Activated CD8-positive, alpha-beta T cell treated with anti-CD3 and anti-CD28 coated beads for 36 hours (primary cell): ENCODE data around the gene TRIM6. TPM values are rescaled to one million over a fixed set of nuclear protein-coding genes. Genes with fewer than 3 reads are reported as not detected.

Source experiments
- ATAC-seq: fragments of 200-7000 bp; cut with Tn5 transposase; one replicate; pipeline ENCODE4 v1.10.0; 2021; ENCODE audit warnings: mild to moderate bottlenecking, moderate library complexity
- CTCF ChIA-PET: fragments of 350-600 bp; sonication (Branson Sonifier 250); formaldehyde crosslinking; loops from one replicate; lab custom pipeline; 2021; ENCODE audit warnings: antibody characterized with exemption; lab: Charles Lee
- POLR2A ChIA-PET: fragments of 350-600 bp; sonication (Branson Sonifier 250); formaldehyde crosslinking; loops from one replicate; lab custom pipeline; 2021; ENCODE audit warnings: antibody characterized with exemption; lab: Charles Lee
- DNase-seq: peaks from one replicate; pipeline ENCODE4 v3.0.0-alpha.2; 2020
- H3K27ac Mint-ChIP-seq: one replicate; pipeline ENCODE4 v1.8.0; 2021; ENCODE audit warnings: mild to moderate bottlenecking, mixed read lengths
- H3K27me3 Mint-ChIP-seq: one replicate; pipeline ENCODE4 v1.8.0; 2021; ENCODE audit warnings: mixed read lengths
- H3K36me3 Mint-ChIP-seq: one replicate; pipeline ENCODE4 v1.8.0; 2021; ENCODE audit warnings: low read depth, mixed read lengths
- H3K4me1 Mint-ChIP-seq: one replicate; pipeline ENCODE4 v1.8.0; 2021; ENCODE audit warnings: low read depth, mixed read lengths
- H3K4me3 Mint-ChIP-seq: one replicate; pipeline ENCODE4 v1.8.0; 2021; ENCODE audit warnings: mild to moderate bottlenecking, moderate library complexity, mixed read lengths
- H3K9me3 Mint-ChIP-seq: one replicate; pipeline ENCODE4 v1.8.0; 2021; ENCODE audit warnings: mixed read lengths
- intact Hi-C: fragments of 100-400 bp; cut with micrococcal nuclease; formaldehyde crosslinking; loops from one replicate; pipeline ENCODE4 v1.10.0; 2022
- total RNA-seq, 2 experiments: library from RNA; stranded (reverse); gene quantifications; one replicate each; pipeline ENCODE4 v1.2.3, GENCODE V29; 2021
- TF ChIP-seq, protein P1 (sequence below): fragments of 200-600 bp; IDR thresholded peaks from one replicate; pipeline ENCODE4 v1.8.0; 2022; ENCODE audit warnings: antibody characterized with exemption, mild to moderate bottlenecking

Gene TRIM6, protein sequence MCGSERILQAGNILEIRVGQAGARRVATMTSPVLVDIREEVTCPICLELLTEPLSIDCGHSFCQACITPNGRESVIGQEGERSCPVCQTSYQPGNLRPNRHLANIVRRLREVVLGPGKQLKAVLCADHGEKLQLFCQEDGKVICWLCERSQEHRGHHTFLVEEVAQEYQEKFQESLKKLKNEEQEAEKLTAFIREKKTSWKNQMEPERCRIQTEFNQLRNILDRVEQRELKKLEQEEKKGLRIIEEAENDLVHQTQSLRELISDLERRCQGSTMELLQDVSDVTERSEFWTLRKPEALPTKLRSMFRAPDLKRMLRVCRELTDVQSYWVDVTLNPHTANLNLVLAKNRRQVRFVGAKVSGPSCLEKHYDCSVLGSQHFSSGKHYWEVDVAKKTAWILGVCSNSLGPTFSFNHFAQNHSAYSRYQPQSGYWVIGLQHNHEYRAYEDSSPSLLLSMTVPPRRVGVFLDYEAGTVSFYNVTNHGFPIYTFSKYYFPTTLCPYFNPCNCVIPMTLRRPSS
- total RNA-seq, result under 1 TPM; 0.32 to 0.47 TPM

- Mint-ChIP-seq H3K36me3 (no peaks in the 10 kb centered on the region), H3K9me3 (no peaks in the 10 kb centered on the region), H3K4me1 (peaks cover 3% of the 10 kb centered on the region), H3K27me3 (peaks cover 2% of the 10 kb centered on the region), H3K27ac (peak within 1 kb of the TSS; percentile 20), H3K4me3 (peak within 1 kb of the TSS; percentile 62)
- CTCF ChIA-PET, result interaction anchor here (1.2 kb wide), 1 partner anchor 74 kb away, joined by 3 read pairs; no protein-coding TSS in a partner anchor
- intact Hi-C loops, result no loop called here
- TF ChIP-seq, protein P1, sequence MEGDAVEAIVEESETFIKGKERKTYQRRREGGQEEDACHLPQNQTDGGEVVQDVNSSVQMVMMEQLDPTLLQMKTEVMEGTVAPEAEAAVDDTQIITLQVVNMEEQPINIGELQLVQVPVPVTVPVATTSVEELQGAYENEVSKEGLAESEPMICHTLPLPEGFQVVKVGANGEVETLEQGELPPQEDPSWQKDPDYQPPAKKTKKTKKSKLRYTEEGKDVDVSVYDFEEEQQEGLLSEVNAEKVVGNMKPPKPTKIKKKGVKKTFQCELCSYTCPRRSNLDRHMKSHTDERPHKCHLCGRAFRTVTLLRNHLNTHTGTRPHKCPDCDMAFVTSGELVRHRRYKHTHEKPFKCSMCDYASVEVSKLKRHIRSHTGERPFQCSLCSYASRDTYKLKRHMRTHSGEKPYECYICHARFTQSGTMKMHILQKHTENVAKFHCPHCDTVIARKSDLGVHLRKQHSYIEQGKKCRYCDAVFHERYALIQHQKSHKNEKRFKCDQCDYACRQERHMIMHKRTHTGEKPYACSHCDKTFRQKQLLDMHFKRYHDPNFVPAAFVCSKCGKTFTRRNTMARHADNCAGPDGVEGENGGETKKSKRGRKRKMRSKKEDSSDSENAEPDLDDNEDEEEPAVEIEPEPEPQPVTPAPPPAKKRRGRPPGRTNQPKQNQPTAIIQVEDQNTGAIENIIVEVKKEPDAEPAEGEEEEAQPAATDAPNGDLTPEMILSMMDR, result no peak
- DNase-seq (peak; percentile 14), ATAC-seq (peak; percentile 34)
- POLR2A ChIA-PET, result interaction anchor here (0.6 kb wide), 1 partner anchor 691 kb away, joined by 3 read pairs; no protein-coding TSS in a partner anchor
These were observed at the start of gene TRIM6 for GRCh38 chr11:5596607-5597201. Gene TRIM6 (plus strand): TSS chr11:5596637. CDS start chr11:5596898, 261 bp downstream.

DNA sequence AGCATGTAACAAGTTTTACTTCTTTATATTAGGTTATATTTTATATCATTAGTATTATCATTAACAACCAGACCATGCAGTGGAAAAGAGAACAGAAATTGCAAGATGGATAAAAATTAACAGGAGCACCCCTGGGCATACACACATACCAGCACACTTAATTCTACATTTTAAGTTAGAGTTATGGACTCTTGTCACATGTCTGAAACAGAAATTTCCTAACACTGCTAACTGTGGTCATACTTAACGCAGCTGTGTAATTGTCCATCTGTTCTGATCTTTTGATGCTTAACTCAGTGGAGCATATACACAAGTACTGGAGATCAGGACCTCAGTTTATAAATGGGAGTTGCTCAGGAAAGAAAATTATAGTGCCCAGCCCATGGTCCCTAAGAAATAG lies 48.5 kb upstream of the TRIM6 start:
- Mint-ChIP-seq H3K27me3 (peaks cover 10% of the 10 kb centered on the region), H3K27ac (no peak overlapping the region), H3K4me3 (no peak overlapping the region), H3K4me1 (no peaks in the 10 kb centered on the region), H3K9me3 (no peaks in the 10 kb centered on the region), H3K36me3 (peaks cover 2% of the 10 kb centered on the region)
- DNase-seq (no peak), ATAC-seq (no peak)
- intact Hi-C loops, result no loop called here
- ChIA-PET POLR2A (no interaction called here), CTCF (no interaction called here)
- TF ChIP-seq, protein P1, result no peak

DNA sequence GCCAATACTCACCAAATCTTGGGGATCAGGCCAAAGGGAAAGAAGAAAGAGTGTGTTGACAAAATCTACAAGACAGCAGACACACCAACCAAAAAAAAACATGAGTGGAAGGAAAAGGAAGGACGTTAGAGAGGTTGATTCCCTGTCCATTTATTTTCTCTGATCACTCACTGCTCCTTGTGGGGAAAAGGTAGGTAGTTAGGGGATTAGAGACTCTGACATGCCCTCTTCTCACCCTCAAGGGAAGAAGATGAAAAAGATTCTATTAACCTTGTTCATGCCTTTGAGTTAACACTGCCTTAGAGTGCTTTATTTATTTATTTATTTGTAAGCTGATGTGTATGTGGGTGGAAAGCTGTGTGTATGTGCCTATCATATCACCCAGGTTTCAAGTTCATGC lies 48.0 kb upstream of the TRIM6 start, which contains the start of gene OR52H1:
Gene OR52H1, minus strand, starts transcription at position 101 of the 400 bp plus-strand sequence. CDS start 3,035 bp downstream, outside the sequence.
- Mint-ChIP-seq H3K4me3 (no peak within 1 kb of the TSS), H3K27me3 (peaks cover 11% of the 10 kb centered on the region), H3K4me1 (no peaks in the 10 kb centered on the region), H3K27ac (no peak within 1 kb of the TSS), H3K36me3 (peaks cover 2% of the 10 kb centered on the region), H3K9me3 (no peaks in the 10 kb centered on the region)
- POLR2A ChIA-PET, result no interaction called here
- TF ChIP-seq, protein P1, result no peak
- DNase-seq (no peak), ATAC-seq (no peak)
- CTCF ChIA-PET, result no interaction called here
- intact Hi-C loops, result no loop called here

DNA sequence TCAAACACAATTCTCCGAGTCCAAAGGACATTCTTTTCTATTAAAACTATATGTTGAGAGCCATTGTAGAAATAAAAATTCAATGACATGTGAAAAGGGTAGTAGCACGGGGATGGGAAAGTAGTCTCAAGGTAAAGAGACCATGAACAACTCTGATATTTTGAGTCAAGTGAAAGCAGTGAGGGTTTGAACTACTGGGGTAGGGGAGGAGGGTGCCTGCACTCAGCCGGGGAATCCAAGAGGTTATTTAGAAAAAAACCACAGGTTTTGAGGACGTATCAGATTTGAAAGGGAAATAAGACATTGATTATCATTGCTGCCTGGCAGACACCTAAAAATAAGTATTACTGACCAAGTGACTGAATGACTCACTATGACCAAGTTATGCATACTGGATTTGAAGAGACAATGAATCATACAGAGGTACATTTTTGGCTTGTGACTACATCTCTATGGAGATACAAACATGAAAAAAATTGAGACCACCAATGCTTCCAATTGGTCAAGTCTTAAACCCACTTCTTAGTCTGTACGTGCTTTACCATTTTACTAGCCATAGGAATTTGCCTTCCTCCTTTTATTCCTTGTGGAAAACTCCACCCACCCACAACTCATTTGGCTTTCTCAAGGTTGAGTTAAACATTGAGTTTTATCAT lies 45.9 kb upstream of the TRIM6 start:
- ChIA-PET POLR2A (no interaction called here), CTCF (no interaction called here)
- H3K9me3 Mint-ChIP-seq, result no peaks in the 10 kb centered on the region
- no peak for DNase-seq
- TF ChIP-seq, protein P1, result no peak
- H3K36me3 Mint-ChIP-seq, result peaks cover 2% of the 10 kb centered on the region
- no peak overlapping the region for H3K27ac Mint-ChIP-seq
- ATAC-seq, result no peak
- H3K27me3 Mint-ChIP-seq, result peaks cover 11% of the 10 kb centered on the region
- no peaks in the 10 kb centered on the region for H3K4me1 Mint-ChIP-seq
- no peak overlapping the region for H3K4me3 Mint-ChIP-seq
- intact Hi-C loops, result no loop called here
